IPS DF 6.9 (cell line): ENCODE results near the gene SEC24A.
A peak's percentile ranks its signal among the peaks of the same experiment; 100 is the strongest.
"Not testable (repeated sequence)": the region's sequence is repeated elsewhere in the genome, so short reads cannot be mapped to it uniquely, and the experiment has no call there.

Experiments
- DNase-seq: peaks from one replicate; pipeline ENCODE4 v3.0.0-alpha.2; 2013; ENCODE audit warnings: low read depth, low spot score
- H3K27ac ChIP-seq: one replicate; pipeline ENCODE4 v1.5.1; 2013; ENCODE audit warnings: low read length, control low read depth
- H3K27me3 ChIP-seq: 2 replicates; pipeline ENCODE4 v1.6.1; 2013; ENCODE audit warnings: mild to moderate bottlenecking, low read length; ENCODE audit not compliant: control insufficient read depth, insufficient read depth
- H3K36me3 ChIP-seq: 2 replicates; pipeline ENCODE4 v1.6.1; 2013; ENCODE audit warnings: low read length; ENCODE audit not compliant: control insufficient read depth, insufficient read depth
- H3K4me1 ChIP-seq: 2 replicates; pipeline ENCODE4 v1.6.1; 2013; ENCODE audit warnings: low read length; ENCODE audit not compliant: control insufficient read depth, insufficient read depth
- H3K4me3 ChIP-seq: 2 replicates; pipeline ENCODE4 v1.5.1; 2013; ENCODE audit warnings: mild to moderate bottlenecking, low read length
- H3K9me3 ChIP-seq: 2 replicates; pipeline ENCODE4 v1.6.1; 2013; ENCODE audit warnings: low read length, inconsistent platforms; ENCODE audit not compliant: control insufficient read depth, insufficient read depth
- WGBS: extraction: QIAGEN DNeasy Blood & Tissue Kit; methylation state at CpG from one replicate; pipeline ENCODE4 v1.1.7; 2013; ENCODE audit warnings: mixed read lengths, missing lambda C conversion rate; ENCODE audit not compliant: insufficient read length, insufficient coverage; 5-methylcytosine and 5-hydroxymethylcytosine counted together

Gene SEC24A

GRCh38 chr5:134614450-134615085, 34.0 kb upstream of the SEC24A start:
- Histone ChIP-seq H3K4me1 (no peaks in the 10 kb centered on the region), H3K27me3 (no peaks in the 10 kb centered on the region), H3K9me3 (no peaks in the 10 kb centered on the region), H3K36me3 (no peaks in the 10 kb centered on the region; the same call in 1 of the 2 replicates), H3K4me3 (no peak overlapping the region), H3K27ac (no peak overlapping the region)
- DNase-seq: no peak
- no CpG with 5 or more reads among the region's 5 CpGs for WGBS

DNA sequence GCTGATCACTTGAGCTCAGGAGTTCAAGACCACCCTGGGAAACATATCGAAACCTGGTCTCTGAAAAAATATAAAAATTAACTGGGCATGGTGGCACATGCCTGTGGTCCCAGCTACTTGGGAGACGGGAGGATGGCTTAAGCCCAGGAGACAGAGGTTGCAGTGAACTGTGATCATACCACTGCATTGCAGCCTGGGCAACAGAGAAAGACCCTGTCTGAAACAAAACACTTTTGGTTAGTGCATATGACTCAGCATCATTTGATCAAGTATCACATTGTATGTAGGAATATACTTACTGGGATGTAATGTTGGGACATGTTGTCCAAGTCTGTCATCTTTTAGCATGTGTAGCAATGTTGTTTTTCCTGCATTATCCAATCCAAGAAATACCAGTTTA, 28.0 kb upstream of the SEC24A start:
- Histone ChIP-seq H3K4me1 (no peaks in the 10 kb centered on the region), H3K27ac (no peak overlapping the region), H3K36me3 (no peaks in the 10 kb centered on the region; the same call in 1 of the 2 replicates), H3K4me3 (no peak overlapping the region), H3K27me3 (no peaks in the 10 kb centered on the region), H3K9me3 (no peaks in the 10 kb centered on the region)
- no CpG with 5 or more reads among the region's 2 CpGs for WGBS
- no peak for DNase-seq

DNA sequence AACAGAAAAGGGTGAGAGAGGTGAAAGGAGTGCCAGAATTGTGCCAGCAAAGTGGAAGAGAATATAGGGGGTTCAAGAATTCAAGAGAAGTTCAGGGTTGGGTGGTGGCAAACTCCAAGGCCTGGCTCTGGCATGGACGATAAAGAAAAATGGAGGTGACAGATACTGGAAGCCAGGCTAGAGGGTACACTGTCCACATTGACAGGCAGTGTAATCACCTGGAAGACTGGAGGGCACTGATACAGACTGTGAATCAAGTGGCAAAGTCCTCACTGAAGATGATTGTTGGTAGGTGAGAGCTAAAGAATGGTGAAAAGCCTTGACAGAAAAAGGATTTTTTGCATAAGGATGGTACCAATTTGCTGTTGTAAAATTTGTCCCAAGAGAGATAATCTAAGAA, 23.0 kb upstream of the SEC24A start:
- H3K27me3 ChIP-seq: no peaks in the 10 kb centered on the region
- H3K4me1 ChIP-seq: no peaks in the 10 kb centered on the region
- WGBS: no CpG with 5 or more reads among the region's 1 CpG
- no peak overlapping the region for H3K4me3 ChIP-seq
- H3K9me3 ChIP-seq: no peaks in the 10 kb centered on the region
- DNase-seq: no peak
- no peaks in the 10 kb centered on the region; the same call in 1 of the 2 replicates for H3K36me3 ChIP-seq
- no peak overlapping the region for H3K27ac ChIP-seq

- DNase-seq: no peak
- Histone ChIP-seq H3K27ac (no peak overlapping the region), H3K4me1 (no peaks in the 10 kb centered on the region), H3K27me3 (no peaks in the 10 kb centered on the region), H3K4me3 (no peak overlapping the region), H3K9me3 (no peaks in the 10 kb centered on the region), H3K36me3 (no peaks in the 10 kb centered on the region)
- no CpG with 5 or more reads among the region's 2 CpGs for WGBS
Observed at GRCh38 chr5:134626369-134627014, 22.1 kb upstream of the SEC24A start.

DNA sequence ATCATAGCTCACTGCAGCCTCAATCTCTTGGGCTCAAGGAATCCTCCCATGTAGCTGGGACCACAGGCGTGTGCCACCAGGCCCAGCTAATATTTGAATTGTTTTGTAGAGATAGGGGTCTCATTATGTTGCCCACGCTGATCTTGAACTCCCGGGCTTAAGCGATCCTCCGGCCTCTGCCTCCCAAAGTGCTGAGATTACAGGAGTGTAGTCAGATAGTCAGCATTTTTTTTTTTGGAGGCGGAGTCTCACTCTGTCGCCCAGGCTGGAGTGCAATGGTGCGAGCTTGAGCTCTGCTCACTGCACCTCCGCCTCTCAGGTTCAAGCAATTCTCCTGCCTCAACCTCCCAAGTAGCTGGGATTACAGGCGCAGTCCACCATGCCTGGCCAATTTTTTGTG, 14.4 kb upstream of the SEC24A start:
- Histone ChIP-seq H3K36me3 (no peaks in the 10 kb centered on the region), H3K27ac (no peak overlapping the region), H3K4me1 (no peaks in the 10 kb centered on the region), H3K9me3 (no peaks in the 10 kb centered on the region), H3K4me3 (no peak overlapping the region), H3K27me3 (no peaks in the 10 kb centered on the region)
- WGBS: no CpG with 5 or more reads among the region's 10 CpGs
- no peak for DNase-seq

DNA sequence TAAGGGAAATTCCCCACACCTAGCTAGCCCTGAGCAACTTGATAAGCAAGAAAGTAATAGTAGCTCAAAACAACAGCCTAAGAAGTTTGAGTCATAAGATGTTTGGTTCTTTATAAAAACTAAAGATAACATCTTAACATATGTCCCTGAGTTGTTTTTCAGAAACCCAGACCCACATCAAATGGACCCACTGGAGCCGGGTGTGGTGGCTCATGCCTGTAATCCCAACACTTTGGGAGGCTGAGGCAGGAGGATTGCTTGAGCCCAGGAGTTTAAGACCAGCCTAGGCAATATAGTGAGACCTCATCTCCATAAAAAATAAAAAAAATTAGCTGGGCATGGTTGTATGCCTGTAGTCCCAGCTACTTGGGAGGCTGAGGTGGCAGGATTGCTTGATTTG, 13.2 kb upstream of the SEC24A start:
- H3K27me3 ChIP-seq, H3K4me1 ChIP-seq: not testable (repeated sequence)
- no CpG with 5 or more reads among the region's 1 CpG for WGBS

DNA sequence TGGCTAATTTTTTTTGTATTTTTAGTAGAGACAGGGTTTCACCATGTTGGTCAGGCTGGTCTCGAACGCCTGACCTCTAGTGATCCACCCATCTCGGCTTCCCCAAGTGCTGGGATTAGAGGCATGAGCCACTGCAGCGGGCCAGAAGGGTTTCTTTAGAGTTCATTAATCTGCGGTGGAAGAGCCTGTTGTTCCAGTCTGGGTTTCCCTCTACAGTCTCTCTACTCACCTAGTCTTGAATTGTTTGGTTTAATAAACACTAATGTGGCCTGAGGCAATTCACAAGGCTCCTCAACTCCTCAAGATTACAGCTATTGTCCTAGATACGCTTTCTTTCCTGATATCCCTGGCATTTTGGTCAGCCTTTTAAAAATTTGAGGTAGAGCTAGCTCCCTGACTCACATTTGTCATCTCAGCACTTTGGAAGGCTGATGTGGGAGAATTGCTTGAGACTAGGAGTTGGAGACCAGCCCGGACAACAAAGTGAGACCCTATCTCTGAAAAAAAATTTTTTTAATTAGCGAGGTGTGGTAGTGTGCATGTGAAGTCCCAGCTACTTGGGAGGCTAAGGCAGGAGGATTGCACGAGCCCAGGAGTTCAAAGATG, 11.4 kb upstream of the SEC24A start:
- Histone ChIP-seq H3K4me3 (no peak overlapping the region), H3K4me1 (no peaks in the 10 kb centered on the region), H3K27ac (no peak overlapping the region), H3K9me3 (no peaks in the 10 kb centered on the region), H3K36me3 (no peaks in the 10 kb centered on the region), H3K27me3 (no peaks in the 10 kb centered on the region)
- DNase-seq: no peak
- no CpG with 5 or more reads among the region's 9 CpGs for WGBS

More for the DNA sequence above, 13.2 kb upstream of the SEC24A start:
- not testable (repeated sequence) for H3K36me3 ChIP-seq, DNase-seq, H3K4me3 ChIP-seq, H3K9me3 ChIP-seq, H3K27ac ChIP-seq

DNA sequence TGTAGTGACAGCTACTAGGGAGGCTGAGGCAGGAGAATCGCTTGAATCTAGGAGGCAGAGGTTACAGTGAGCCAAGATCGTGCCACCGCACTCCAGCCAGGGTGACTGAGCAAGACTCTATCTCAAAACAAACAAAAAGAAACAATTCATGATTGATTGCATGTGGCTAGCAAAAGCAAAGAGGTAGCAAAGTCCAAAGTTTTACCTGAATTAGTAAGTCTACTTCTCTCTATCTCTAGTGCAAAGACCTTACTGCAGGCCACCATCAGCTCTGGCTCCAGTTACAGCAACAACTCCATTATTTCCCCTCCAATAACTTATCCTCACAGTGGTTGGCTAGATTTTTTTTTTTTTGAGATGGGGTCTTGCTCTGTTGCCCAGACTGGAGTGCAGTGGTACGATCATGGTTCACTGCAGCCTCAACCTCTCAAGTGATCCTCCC, 9.8 kb upstream of the SEC24A start:
- no CpG with 5 or more reads among the region's 4 CpGs for WGBS
- no peak for DNase-seq
- Histone ChIP-seq H3K27me3 (no peaks in the 10 kb centered on the region), H3K9me3 (no peaks in the 10 kb centered on the region), H3K4me3 (no peak overlapping the region), H3K4me1 (no peaks in the 10 kb centered on the region), H3K36me3 (no peaks in the 10 kb centered on the region), H3K27ac (no peak overlapping the region)

DNA sequence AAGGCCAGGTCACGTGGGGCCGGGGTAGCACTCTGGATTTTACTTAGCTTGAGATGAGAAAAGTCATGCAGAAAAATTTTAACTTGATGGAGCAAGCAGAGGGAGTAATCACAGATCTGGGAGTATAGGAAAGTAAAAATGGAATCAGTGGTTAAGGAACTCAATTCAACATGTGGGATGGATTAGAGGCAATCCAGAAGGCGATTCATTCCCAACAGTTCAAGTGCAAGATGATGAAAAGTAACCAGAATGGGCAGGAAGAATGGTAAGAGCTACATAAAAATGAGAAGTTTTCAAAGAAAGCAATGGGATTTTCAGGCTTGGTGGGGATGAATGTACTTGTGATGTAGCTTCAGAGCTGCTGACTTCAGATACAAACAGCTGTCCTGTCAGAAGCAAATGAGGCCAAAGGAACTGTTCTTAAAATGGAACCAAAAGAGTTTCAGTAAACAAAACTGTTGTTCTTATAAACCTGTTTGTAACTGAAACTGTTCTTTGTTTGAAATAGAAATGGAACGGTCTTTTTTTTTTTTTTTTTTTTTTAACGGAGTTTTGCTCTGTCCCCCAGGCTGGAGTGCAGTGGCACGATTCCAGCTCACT, 5.6 kb upstream of the SEC24A start:
- no CpG with 5 or more reads among the region's 6 CpGs for WGBS

GRCh38 chr5:134647750-134648424, 698 bp upstream of the SEC24A start:
- Histone ChIP-seq H3K36me3 (no peaks in the 10 kb centered on the region), H3K27me3 (no peaks in the 10 kb centered on the region), H3K27ac (no peak overlapping the region), H3K4me1 (no peaks in the 10 kb centered on the region), H3K9me3 (no peaks in the 10 kb centered on the region), H3K4me3 (peak overlapping the region; percentile 88; the same call in 1 of the 2 replicates)
- no peak for DNase-seq
- no CpG with 5 or more reads among the region's 15 CpGs for WGBS

More for the DNA sequence above, 5.6 kb upstream of the SEC24A start:
- H3K27ac ChIP-seq: no peak overlapping the region
- DNase-seq: no peak
- no peaks in the 10 kb centered on the region for H3K4me1 ChIP-seq
- H3K27me3 ChIP-seq: no peaks in the 10 kb centered on the region
- no peak overlapping the region for H3K4me3 ChIP-seq
- H3K36me3 ChIP-seq: no peaks in the 10 kb centered on the region
- no peaks in the 10 kb centered on the region for H3K9me3 ChIP-seq
